Activated CD4-positive, alpha-beta T cell treated with anti-CD3 and anti-CD28 coated beads, Interleukin-10, Interleukin-2, amounts not matched to agents 100 ng/mL and 50 ng/mL, durations not matched to agents 16 hours and 8 hours (primary cell): ENCODE measurements around the gene COPS9.

Source experiments
- DNase-seq: peaks from one replicate; pipeline ENCODE4 v3.0.0-alpha.2; 2020

Gene COPS9

DNA sequence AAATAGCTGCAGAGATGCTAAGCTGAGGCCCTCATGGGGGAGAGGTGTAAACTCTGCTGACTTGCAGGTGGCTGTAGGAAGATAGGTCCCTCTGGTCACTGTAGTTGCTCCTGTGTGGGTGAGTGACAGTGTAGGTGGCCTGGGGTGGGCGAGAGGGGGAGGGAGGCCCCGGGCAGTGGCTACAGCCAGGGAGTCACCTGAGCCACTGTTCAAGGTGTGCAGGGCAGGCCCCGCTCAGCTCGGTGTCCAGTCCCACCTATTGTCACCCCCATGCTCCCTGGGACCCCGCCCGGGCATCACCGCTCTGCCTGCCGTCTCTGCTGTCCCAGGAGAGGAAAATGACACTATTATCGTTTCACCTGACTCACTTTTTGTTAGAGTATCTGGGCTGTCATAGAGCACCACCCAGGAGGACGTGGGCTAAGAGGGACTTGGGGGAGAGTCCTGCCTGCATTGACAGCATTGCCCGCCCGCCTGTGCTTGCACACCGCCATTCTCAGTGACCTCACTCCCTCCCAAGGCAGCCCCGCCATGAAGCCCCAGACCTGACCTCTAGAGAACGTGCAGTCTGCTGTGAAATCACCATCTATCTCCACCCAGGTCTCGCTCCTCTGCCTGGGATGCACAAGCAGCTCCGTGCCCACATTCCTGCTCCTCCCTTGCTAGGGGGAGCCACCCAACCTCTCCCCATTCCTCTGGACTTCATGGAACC is 29.2 kb downstream of the COPS9 start:
- no peak for DNase-seq

DNA sequence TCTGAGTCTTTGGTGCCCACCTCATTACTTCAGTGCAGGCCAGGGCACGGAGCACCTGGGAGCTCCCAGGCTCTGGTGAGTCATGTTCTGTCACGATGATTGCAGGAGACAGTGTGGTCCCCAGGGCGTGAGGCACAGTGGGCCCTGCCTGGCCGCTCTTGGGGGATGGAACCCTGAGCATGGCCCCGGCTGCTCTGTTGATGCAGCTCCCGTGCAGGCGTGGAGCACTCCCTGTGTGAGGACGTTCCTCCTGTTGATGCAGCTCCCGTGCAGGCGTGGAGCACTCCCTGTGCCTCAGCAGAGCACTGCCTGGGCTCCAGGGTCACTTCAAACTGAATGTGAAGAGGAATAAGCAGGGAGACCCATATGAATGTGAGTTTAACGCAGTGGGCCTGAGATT is 30.1 kb downstream of the COPS9 start:
- DNase-seq, result no peak

DNA sequence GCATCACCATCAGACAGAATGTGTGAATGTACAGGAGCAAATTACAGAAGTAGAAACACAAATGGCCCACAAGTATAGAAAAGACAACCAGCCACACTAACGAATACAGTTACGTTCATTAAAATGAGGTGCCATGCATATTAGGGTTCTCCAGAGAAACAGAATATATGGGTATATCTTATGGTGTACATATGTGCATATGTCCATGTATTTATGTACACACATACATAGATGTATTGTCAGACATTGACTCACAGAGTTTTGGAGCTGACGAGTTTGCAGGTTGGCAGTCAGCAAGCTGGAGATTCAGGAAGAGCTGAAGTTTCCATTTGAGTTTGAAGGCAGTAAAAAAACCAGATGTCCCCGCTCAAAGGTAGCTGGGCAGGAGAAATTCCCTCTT is 33.0 kb downstream of the COPS9 start:
- no peak for DNase-seq

DNA sequence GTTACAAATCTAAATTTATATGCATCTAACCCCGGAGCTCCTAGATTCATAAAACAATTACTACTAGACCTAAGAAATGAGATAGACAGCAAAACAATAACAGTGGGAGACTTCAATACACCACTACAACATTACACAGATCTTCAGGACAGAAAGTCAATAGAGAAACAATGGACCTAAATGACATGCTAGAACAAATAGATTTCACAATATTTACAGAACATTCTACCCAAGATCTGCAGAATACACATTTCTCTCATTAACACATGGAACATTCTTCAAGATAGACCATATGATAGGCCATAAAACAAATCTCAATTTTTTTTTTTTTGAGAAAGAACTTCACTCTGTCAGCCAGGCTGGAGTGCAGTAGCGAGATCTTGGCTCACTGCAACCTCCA is 37.8 kb downstream of the COPS9 start:
- DNase-seq, result no peak

DNA sequence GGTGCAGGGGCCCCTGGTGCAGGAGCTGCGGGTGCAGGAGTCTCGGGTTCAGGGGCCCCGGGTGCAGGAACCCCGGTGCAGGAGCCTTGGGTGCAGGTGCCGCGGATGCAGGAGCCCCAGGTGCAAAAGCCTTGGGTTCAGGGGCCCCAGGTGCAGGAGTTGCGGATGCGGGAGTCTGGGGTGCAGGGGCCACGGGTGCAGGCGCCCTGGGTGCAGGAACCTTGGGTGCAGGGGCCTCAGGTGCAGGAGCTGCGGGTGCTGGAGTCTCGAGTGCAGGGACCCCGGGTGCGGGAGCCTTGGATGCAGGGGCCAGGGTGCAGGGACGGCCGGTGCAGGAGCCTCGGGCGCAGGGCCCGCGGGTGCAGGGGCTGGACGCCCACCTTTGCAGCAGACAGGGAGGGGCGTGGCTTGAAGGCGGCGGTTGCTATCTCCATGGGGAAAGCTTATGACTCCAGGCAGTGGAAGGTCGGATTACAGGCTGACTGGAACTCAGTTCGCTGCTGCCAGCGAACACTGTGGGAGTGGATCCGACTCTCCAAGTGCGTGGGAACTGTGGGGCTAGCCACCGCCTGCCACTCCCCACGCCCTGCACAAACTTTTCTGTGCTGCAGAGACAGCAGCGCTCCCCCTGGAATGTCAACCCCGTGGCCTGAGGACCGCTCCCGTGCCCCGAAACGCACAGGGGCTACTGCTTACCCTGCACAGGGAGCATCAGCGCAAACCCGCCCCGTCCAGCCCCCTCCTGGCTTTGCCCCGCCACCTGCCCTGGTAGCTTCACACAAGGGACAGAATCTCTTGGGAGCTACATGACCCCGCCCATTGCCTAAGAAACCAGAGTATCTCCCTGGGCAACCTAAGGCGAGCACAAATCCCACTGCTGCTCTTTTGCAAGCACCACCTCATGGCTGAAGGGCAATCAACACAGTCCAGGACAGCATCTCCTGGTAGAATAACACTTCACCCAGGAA is 40.3 kb downstream of the COPS9 start:
- DNase-seq, result no peak

DNA sequence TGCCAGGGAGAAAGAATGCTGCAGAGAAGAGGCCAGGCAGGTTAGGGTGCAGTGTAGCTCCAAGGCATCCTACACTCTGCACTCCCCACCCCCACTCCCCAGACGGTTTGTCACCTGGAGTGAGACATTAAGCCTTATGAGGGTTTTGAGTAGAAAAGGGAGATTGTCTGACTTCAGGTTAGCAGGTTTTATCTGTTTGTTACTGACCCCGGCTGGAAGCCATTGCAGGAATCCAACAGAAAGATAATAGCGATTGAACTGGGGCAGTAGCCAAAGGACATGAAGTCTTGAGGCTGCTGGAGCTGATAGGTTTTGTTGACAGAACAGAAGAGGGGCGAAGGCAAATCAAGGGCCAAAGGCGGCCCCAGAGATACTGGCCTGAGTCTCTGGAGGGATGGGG is 46.8 kb downstream of the COPS9 start:
- no peak for DNase-seq

DNA sequence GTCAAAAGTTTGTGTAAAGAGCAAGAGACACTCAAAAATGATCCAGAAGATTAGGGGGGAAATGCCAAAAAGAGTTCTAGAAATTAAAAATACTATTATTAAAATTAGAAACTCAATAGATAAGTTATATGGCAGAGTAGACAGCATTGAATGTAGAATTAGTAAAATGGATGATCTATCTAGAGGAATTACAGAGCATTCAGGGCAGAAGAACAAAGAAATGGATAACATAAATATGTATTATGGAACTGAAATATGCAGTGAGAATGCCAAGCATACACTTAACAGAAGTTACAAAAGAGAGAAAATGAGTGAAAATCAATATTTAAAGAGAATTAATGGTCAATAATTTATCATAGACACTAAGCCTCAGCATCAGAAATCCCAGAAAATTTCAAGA is 49.5 kb downstream of the COPS9 start:
- DNase-seq, result no peak
